HFF-Myc (cell line): ENCODE results near the gene NHLH1.
A peak's percentile ranks its signal among the peaks of the same experiment; 100 is the strongest.
"Not testable (repeated sequence)": the region's sequence is repeated elsewhere in the genome, so short reads cannot be mapped to it uniquely, and the experiment has no call there.

Experiments
- DNase-seq: peaks from one replicate; pipeline ENCODE4 v3.0.0-alpha.2; 2011; ENCODE audit warnings: low read depth; ENCODE audit errors: extremely low read depth
- H3K4me3 ChIP-seq: replicated peaks from 2 replicates; pipeline ENCODE4 v1.5.1; 2011; ENCODE audit warnings: low read depth, mild to moderate bottlenecking, control low read depth, low read length
- CTCF ChIP-seq: IDR thresholded peaks from 2 replicates; pipeline ENCODE4 v1.5.1; 2012; ENCODE audit warnings: mild to moderate bottlenecking, low read depth, low read length, control low read depth; ENCODE audit errors: missing control alignments

Gene NHLH1

DNA sequence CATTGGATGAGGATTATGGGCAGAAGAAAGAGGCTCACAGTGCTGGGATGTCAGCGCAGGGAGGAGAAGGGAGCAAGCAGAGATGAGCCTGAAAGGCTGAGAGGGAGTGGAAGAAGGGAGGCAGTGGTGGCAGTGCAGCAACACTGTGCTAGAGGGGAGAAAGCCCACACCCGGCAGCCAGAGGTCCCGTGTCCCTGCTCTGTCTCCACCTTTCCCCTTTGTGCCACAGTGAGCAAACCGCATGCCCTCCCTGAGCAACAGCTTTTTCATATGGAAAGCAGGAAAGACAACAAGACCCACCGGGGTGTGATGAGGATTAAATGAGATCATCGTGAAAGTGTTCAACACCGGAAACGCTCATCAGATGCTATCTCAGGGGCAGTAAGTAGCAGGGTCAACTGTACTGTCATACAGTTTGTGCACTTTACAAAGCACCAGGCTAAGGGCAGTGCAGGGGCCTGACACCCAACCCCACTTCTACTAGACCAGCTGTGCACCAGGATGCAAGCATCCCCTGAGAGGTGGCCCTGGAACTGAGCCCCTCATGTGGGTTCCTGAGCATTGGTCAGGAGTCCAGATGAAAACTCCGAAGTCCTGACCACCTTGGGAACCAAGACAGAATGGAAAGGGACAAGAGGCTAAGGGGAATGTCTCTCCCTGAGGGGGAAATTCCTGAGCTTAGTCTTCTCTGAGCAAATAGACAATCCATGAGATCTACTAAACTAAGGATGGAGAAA is 9.1 kb downstream of the NHLH1 start:
- H3K4me3 ChIP-seq, result no peak overlapping the region
- no peak for TF ChIP-seq CTCF
- no peak for DNase-seq

- peak; percentile 90 for TF ChIP-seq CTCF
- H3K4me3 ChIP-seq, result no peak overlapping the region
- DNase-seq, result peak; percentile 39
Observed at GRCh38 chr1:160376525-160377131, 9.8 kb downstream of the NHLH1 start.

DNA sequence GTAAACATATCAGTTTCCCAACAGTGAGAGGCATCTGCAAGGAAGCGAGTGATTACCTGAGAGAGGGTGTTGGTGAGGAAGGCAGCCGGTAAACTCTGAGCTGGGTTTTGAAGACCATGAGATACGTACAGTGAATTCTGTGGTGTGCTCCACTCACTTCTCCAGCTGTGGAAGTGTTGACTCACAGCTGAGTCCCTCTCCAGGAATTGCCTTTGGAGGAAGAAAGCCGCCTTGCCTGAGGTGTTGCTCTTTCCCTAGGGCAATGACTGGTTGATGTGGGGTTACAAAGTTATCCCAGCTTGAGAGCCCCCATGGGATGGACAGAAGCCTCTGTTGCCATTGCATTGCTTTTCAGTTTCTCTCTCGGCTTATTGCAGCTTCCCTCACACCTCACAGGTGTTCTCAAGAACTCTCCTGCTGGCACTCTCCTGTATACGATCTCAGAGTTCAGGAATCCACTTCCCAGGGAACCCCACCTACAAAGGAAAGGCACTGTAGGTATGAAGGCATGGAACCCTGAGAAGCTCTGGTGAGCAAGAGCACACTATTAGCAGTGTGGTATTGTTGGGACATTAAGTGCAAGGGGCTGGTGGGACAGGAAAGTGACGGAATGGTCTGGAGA is 10.8 kb downstream of the NHLH1 start:
- H3K4me3 ChIP-seq, result no peak overlapping the region
- TF ChIP-seq CTCF, result no peak
- DNase-seq, result no peak

- not testable (repeated sequence) for H3K4me3 ChIP-seq, DNase-seq
Observed at GRCh38 chr1:160384812-160385211, 17.9 kb downstream of the NHLH1 start.

- not testable (repeated sequence) for H3K4me3 ChIP-seq, DNase-seq
Observed at GRCh38 chr1:160388406-160388805, 21.5 kb downstream of the NHLH1 start.

- DNase-seq, result no peak
- no peak for TF ChIP-seq CTCF
- no peak overlapping the region for H3K4me3 ChIP-seq
Observed at GRCh38 chr1:160394673-160395072, 27.8 kb downstream of the NHLH1 start.

DNA sequence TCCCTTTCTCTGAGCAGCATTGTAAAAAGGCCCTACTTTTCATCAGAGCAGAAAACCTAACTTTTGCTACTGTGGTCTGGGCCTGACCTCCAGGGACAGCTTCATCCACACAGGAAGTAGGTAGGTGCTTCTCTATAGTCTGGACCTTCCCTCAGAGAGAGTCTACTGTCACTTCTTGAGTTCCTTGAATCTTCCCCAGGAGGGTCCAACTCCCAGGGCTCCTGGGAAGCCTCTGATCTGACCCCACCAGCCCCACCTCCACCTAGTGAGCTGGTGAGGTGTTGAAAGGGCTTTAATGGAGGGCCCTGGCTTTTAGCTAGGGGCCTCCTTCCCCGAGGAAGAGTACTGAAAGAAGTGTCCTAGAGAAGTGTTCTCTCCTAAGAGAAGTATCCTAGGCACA is 30.8 kb downstream of the NHLH1 start:
- no peak for TF ChIP-seq CTCF
- no peak overlapping the region for H3K4me3 ChIP-seq
- no peak for DNase-seq
